HG02763 (cell line): Measurements from ENCODE around the gene PRIMA1.
"Not testable (repeated sequence)": the region's sequence is repeated elsewhere in the genome, so short reads cannot be mapped to it uniquely, and the experiment has no call there.

Experiments used
- ATAC-seq: cut with Tn5 transposase; IDR thresholded peaks from one replicate; pipeline ENCODE4 v1.9.1; 2021; ENCODE audit warnings: mild to moderate bottlenecking, moderate library complexity; ENCODE audit not compliant: unreplicated experiment

The PRIMA1 gene, protein sequence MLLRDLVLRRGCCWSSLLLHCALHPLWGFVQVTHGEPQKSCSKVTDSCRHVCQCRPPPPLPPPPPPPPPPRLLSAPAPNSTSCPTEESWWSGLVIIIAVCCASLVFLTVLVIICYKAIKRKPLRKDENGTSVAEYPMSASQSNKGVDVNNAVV

GRCh38 chr14:93788293-93788542 lies at the start of gene PRIMA1:
PRIMA1 (minus strand) TSS chr14:93788485; CDS start chr14:93787718, 767 bp downstream.
- ATAC-seq: no peak

GRCh38 chr14:93834699-93835371 lies 46.5 kb upstream of the PRIMA1 start:
- no peak for ATAC-seq

DNA sequence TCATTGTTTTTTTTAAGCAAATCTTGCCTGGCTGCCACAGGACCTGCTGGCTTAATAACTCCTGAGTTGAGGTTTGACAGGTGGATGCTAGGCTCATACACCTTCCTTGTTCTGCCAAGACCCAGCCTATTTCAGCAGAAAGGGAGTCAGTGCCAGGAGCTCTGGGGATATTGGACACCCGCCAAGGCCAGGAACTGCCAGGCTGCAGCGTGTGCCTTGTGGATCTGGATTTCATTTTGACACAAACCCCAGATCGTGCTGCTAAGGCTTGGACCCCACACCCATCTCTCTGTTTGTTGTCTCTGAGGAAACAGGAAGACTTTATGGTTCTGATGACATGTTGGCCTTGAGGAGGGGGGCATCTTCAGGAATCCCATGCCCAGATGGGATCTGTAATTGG lies 44.4 kb upstream of the PRIMA1 start:
- no peak for ATAC-seq

DNA sequence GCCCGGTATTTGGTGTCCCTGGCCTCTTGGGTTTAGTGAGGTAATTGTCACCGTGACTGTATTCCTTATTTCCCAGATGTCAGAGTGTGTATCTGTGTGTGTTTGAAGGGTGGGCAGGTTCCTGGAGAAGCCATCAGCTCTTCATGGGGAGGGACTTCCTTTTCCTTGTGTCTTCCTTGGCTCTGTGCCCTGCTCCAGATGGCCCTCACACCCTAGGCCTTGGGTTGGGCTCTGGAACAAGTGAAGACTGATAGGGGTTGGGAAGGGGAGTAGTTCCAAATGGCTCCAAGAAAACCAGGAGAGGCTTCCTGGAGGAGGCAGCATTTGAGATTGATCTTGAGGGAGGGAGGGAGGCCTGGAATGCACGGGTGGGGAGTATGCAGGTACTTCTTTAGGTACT lies 43.8 kb upstream of the PRIMA1 start:
- ATAC-seq: no peak

- no peak for ATAC-seq
Observed at GRCh38 chr14:93830753-93831461, 42.6 kb upstream of the PRIMA1 start.

- ATAC-seq: no peak
Observed at GRCh38 chr14:93829839-93830481, 41.7 kb upstream of the PRIMA1 start.

DNA sequence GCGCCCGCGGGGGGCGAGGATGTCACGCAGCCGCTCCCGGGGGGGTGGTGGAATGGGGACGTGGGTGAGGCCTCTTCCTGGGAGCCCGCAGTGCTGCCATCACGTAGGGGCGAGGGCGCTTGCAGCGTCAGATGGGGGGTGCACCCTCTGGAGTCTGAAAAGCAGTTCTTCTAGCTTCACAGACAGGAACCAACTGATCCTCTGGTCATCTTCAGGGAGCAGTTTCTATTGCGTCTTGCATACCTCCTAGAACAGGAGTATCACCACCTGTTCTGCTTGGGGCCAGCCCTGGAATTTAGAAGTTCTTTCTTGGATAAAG lies 36.9 kb upstream of the PRIMA1 start:
- ATAC-seq: no peak

DNA sequence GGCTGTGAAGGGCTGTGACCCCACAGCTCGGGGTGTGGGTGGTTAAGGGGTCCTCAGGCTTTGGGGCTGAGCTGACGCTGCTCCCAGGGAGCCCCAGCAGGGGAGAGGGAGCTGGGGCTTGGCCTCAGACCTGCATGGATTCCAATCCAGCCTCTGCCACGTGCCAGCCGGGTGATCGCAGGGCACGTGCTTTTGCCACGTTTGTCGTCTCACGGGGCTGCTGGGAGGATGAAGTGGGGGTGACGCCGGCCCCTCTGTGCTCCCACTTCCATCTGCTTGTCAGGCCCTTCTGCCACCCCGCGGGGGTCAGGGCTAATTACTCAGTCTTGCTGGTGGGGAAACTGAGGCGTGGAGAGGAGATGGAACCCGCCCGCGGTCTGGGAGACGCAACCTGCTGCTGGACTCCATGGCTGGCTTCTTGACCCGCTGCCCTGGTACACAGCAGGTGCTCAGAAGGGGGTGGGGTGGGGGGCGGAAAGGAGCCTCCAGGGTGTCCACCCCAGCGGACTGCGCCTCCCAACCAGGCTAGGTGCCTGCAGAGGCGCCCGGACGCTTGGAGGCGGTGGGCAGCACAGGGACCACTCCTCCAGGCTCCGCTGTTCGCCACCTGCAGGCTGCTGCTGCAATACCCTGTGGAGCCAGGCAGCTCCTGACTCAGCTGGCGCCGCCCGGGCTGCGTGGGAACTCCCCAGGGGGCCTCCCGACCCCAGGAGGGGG lies 36.4 kb upstream of the PRIMA1 start:
- ATAC-seq: no peak

- no peak for ATAC-seq
Observed at GRCh38 chr14:93824076-93824475, 35.8 kb upstream of the PRIMA1 start.

DNA sequence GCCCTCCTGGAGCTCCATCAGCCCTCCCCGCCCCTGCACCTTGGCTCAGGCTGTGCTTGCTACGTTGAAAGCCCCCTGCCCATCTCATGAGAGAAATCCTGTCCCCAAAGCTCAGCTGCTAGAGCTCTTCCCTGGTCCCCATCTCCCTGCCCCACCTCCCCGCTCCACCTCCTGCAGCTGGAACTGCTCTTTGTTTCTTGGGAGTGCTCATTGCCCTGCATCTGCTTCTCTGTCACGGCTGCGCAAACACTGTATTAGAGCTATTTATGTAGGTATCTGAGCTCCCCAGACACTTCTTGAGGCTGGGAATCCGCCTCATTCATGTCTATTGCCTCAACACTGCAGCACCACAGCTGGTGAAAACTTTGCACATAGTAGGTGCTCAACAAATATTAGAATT lies 32.8 kb upstream of the PRIMA1 start:
- ATAC-seq: no peak

- no peak for ATAC-seq
Observed at GRCh38 chr14:93818857-93819256, 30.6 kb upstream of the PRIMA1 start.

DNA sequence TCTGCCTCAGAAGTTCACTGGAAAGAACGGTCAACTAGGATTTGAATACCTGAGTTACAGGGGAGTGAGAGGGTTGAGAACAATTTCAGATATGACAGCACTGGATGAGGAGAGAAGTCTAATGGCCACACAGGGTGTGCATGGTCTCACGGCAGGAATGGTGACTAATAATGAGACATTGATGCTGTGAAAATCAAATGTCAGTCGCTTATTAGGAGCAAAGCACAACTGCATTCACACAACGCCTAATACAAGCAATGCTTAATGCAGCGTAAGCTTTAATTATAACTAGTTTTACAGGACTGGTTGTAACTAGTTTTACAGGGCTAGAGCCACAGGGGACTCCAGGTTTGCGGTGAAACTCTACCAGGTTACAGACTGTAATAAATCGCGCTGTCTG lies 23.4 kb upstream of the PRIMA1 start:
- ATAC-seq: no peak

GRCh38 chr14:93811020-93811419 lies 22.7 kb upstream of the PRIMA1 start:
- ATAC-seq: no peak

DNA sequence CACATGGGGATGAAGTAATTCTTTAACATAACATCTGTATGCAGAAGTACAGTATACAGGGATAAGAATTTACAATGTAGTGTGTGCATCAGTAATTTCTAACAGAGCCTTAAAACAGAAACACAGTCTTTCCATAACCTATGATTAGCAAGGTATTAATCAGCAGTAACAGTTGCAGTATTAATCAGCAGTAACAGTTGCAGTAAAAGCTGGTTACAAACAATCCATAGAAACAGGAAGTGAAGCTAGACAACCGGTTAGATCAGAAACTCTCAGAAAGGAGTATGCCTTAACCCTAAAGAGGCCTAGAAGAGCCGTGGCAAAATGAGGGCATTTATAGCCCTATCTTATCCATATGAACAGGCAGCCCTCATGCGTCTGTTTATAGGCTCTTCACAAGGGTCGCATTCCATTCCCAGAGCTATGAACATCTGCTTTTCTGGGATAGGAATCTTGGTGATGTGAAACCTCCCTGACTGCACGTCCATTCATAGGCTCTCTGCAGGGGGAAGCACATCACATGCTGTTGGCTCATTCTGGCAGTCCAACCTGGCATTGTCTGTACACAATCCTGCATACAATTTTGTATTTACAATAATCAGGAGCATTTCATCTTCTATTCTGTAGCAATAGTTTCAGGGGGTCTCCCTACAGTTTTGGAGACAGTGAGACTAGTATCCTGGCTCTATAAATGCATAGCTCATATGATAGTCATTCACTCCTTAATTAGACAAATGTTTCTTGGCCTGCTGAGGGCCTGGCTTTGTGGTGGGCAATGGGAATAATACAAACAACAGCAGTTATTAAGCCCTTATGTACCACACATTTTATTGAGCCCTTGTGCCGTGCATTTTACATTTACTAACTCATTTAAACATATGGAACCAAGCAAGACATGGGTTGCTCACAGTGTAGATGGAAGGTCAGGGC lies 21.5 kb upstream of the PRIMA1 start:
- ATAC-seq: not testable (repeated sequence)

DNA sequence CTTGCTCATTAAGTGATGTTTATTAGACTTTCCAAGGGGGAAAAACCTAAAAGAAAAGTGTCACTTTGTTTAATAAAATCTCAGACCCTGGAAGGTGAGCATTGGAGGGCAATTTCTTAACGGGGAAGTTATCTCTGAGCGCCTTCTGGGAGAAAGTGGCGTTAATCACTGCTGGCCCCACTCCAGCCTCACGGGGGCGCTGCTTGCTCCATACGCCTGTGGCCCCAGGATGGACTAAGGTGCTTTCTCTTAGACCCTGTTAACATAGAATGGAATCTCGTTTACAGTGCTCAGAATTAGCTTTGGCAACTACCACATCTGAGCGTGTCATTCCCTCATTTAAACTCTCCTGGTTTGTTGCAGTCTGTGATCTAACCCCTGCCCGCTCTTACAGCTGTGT lies 16.4 kb upstream of the PRIMA1 start:
- no peak for ATAC-seq

GRCh38 chr14:93803408-93804318 lies 15.4 kb upstream of the PRIMA1 start:
- no peak for ATAC-seq

DNA sequence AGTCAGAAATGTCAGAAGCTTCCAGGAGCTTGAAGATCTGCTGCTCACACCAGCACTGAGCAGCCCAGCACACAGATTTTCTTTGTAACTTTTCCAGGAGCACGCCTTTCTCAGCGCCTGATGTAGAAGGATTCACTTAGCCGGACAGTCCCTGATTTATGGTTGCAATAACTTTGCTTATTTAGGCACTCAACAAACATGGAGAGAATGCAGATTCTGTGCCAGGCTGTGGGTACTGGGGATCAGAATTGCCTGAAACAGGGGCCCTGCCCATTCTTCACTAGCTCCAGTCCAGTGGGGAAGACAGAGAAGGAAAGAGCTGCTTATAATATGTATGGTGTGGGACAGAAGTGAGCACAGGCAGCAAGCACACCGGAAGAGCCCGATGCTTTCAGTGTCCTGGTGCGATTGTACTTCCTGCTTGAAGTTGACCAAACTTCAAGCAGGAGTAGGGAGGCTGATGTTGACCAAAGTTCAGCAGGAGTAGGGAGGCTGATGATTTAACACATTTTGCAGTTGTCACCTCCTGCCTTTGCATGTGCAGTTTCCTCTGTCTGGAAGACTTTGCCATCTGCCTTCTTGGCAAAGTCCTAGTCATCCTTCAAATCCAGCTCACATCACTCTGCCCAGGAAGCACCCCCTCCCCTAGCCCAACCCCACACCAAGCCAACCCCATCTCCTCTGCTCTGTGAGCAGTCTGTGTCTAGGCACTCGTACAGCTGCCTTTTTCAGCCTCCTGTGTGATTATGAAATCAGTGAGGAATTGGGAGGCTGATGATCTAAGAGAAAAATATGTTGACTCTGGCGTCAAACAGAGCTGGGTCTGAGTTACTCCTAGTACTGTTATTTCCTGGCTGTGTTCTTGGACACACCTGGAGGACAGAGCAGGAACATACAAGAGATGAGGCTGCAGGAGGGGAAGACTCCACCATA lies 12.0 kb upstream of the PRIMA1 start:
- no peak for ATAC-seq

- no peak for ATAC-seq
Observed at GRCh38 chr14:93799617-93799988, 11.3 kb upstream of the PRIMA1 start.

- no peak for ATAC-seq
Observed at GRCh38 chr14:93797536-93797935, 9.3 kb upstream of the PRIMA1 start.
